Astrocyte (in vitro differentiated cells and primary cell): ENCODE measurements around the gene ELMO3.

Experiments
- EZH2 ChIP-seq: IDR thresholded peaks from 2 replicates; pipeline ENCODE4 v1.6.1; 2012; ENCODE audit warnings: mild to moderate bottlenecking, low read length, inconsistent platforms; ENCODE audit not compliant: insufficient read depth
- TF ChIP-seq, protein P1 (sequence below): IDR thresholded peaks from 2 replicates; pipeline ENCODE4 v1.5.1; 2011; ENCODE audit warnings: low read depth, mild to moderate bottlenecking, inconsistent platforms, low read length, moderate library complexity; ENCODE audit not compliant: insufficient read depth

DNA sequence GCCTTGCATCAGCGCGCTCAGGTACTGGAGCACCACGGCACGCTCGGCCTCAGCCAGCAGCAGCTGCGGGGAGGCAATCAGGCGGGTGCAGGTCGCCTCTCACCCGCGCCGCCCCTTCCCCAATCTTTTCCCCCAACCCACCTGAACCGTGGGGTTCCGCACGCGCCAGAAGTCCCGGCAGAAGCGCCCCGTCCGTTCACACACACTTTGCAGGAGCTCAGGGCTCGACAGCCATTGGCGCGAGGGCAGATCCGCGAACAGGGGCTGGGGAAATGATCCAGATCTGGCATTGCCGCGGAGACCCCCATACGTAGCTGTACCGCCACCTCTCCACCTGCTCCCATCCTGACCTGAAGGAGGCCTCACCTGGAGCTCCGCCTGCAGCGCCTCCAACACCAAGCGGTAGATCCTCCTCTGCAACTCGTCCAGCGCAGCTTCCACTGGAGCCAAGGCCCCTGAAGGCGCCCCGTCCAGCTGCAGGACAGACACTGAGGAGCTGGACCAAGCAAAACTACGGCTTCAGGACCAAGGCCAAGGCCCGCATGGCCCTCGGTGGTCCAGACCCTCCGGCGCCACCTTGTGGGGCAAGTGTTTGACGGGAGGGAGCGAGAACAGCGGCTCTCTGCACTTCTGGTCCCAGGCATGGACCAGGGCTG, 13.8 kb upstream of the ELMO3 start:
- TF ChIP-seq, protein P1, sequence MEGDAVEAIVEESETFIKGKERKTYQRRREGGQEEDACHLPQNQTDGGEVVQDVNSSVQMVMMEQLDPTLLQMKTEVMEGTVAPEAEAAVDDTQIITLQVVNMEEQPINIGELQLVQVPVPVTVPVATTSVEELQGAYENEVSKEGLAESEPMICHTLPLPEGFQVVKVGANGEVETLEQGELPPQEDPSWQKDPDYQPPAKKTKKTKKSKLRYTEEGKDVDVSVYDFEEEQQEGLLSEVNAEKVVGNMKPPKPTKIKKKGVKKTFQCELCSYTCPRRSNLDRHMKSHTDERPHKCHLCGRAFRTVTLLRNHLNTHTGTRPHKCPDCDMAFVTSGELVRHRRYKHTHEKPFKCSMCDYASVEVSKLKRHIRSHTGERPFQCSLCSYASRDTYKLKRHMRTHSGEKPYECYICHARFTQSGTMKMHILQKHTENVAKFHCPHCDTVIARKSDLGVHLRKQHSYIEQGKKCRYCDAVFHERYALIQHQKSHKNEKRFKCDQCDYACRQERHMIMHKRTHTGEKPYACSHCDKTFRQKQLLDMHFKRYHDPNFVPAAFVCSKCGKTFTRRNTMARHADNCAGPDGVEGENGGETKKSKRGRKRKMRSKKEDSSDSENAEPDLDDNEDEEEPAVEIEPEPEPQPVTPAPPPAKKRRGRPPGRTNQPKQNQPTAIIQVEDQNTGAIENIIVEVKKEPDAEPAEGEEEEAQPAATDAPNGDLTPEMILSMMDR, result peak; percentile 77
- peak; percentile 42 for TF ChIP-seq EZH2
